D721Med (cell line): Measurements from ENCODE around the gene SORCS2.

ENCODE experiments used
- DNase-seq: peaks from one replicate; pipeline ENCODE4 v3.0.0; 2011; ENCODE audit warnings: low spot score; ENCODE audit not compliant: insufficient read length
- FAIRE-seq: peaks from 2 replicates; lab custom pipeline; 2011; peaks lifted over from hg19 to GRCh38; lab: Jason Lieb, UNC
- TF ChIP-seq, protein P1 (sequence below): IDR thresholded peaks from 2 replicates; pipeline ENCODE4 v1.5.1; 2012; ENCODE audit warnings: mild to moderate bottlenecking, control low read depth; ENCODE audit not compliant: insufficient read depth; ENCODE audit errors: missing control alignments

The SORCS2 gene

DNA sequence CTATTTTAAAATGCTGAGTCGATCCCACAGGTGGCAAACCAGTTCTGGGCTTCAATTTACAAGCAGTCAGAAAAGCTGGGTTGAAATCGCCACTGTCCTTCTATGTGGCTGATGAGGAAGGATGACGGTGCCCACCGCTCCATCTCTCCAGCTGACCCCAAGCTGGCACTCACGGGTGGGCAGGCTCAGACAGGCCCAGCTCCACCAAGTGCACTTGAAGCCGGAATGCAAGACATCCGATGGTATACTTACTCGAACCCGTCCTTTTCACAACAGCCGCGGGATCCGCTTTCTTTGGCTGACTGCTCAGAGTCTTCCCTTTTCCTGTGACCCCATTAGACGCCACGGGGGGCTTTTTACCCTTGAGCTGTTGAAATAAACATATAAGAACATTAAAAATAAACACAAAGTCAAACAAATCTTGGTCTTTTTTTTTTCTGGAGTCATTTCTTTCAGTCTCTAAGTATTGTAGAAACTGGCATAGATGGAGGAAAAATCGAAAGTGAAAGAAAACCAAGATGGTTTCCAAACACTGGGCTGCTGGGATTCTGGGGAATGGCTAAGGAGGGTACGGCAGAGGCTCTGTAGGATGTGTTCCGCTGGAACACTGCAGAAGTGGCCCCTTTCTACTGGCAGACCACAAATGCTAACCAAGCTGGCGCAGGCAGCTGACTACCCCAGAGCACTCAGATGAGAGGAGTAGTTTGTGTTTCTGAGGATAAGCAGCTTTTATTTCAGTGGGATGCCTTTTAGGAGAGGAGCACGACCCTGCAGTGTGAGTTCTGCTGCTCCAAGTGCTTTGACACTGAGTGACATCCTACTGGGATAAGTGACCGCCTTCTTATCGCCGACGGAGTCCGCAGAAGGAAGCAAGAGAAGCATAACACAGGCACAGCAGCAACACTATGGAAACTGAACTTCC is 586.4 kb downstream of the SORCS2 start:
- FAIRE-seq, result no peak
- DNase-seq, result no peak
- TF ChIP-seq, protein P1, sequence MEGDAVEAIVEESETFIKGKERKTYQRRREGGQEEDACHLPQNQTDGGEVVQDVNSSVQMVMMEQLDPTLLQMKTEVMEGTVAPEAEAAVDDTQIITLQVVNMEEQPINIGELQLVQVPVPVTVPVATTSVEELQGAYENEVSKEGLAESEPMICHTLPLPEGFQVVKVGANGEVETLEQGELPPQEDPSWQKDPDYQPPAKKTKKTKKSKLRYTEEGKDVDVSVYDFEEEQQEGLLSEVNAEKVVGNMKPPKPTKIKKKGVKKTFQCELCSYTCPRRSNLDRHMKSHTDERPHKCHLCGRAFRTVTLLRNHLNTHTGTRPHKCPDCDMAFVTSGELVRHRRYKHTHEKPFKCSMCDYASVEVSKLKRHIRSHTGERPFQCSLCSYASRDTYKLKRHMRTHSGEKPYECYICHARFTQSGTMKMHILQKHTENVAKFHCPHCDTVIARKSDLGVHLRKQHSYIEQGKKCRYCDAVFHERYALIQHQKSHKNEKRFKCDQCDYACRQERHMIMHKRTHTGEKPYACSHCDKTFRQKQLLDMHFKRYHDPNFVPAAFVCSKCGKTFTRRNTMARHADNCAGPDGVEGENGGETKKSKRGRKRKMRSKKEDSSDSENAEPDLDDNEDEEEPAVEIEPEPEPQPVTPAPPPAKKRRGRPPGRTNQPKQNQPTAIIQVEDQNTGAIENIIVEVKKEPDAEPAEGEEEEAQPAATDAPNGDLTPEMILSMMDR, result no peak

DNA sequence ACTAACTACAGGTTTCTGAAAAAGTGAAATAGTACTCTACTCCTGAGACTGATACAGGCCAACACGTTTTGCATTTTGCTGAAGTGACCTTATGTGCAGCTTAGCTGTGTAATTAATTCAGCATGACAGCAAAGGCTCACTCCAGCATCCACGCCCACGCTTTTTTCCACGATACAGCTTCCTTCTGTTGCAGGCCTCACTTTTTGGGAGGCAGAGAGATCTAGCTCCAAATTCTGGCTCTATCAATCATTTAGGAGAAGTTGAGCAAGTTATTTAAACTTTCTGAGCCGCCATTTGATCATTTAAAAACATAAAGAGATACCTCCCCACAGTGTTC is 587.1 kb downstream of the SORCS2 start:
- DNase-seq, result no peak
- no peak for FAIRE-seq

DNA sequence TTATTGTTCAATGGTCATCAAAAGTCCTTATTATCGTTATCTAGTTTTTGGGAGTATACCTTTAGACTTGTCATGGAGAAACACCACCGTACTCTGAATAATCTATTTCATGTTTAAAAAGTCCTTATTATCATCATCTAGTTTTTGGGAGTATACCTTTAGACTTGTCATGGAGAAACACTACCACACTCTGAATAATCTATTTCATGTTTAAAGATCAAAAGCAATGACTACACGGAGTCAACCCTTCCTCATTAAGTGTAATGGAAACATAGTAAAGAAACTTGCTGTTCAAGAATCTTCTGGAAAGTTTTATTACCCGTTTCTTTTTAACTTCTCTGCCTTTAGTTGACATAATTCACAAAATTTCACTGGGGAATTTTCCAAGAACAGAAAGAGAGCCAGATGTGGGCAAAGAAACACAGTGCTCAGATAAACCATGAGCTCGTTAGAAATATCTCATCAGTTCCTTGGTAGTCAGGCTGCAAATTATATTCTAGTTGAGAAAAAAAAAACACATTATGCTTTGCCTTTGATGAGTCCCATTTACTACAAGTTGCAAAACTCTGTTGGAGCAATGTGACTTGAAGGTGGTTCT is 588.5 kb downstream of the SORCS2 start:
- no peak for FAIRE-seq
- TF ChIP-seq, protein P1, result no peak
- DNase-seq, result no peak

More for the DNA sequence above, 587.1 kb downstream of the SORCS2 start:
- TF ChIP-seq, protein P1, result no peak

DNA sequence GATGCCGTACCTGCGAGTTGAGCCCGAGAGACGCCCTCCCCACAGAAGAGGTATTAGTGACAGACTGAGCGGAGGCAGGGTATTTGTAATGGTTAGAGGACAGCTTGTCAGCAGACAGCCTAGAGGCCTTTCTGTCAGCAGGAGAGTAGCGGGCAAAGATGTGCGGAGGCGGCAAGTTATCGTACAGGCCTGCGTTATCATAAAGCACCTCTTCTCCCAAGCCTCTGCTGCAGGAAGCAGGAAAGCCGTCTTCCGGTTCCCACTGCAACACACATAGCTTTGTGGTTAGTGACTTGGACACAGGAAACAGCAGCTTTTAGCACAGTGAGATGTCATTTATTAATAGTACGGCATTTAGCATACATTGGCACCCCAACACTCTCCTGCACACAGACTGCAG is 589.0 kb downstream of the SORCS2 start:
- FAIRE-seq, result no peak
- no peak for DNase-seq
- TF ChIP-seq, protein P1, result no peak

DNA sequence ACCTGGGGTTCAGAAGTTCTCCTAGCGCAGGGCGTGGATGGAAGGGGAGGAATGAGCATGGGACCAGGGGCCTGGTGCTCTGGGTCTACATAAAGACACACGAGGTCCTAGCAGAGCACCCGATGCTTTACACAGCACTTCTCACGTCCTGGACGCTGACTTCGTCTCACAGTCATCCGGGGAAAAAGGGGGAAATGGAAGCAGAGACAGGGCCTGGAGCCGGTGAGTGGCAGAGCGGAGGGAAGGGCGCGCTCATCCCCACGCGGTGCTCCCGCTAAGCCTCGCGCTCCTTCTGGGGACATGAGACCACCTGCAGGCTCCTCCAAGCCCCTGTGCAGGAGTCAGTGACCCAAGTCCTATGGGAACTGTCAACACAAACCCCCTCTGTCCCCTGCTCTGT is 589.7 kb downstream of the SORCS2 start:
- FAIRE-seq, result no peak
- TF ChIP-seq, protein P1, result no peak

DNA sequence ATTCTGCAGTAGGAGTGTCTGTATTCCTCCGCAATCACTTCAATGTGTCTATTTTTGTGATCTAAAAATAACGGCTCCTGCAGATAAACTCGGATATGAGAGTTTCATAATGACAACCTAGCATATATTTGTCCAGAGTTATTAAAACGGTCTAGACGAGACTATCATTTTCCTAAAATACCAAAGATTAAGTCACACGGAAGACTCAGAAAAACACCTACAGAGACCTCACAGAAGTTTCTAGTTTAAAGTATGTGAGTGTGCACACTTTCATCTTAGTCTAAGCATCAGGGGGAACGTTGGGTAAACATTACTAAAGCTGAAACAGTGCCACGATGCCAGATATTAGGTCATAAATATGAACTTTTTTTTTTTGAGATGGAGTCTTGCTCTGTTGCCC is 590.4 kb downstream of the SORCS2 start:
- TF ChIP-seq, protein P1, result no peak
- DNase-seq (no peak), FAIRE-seq (no peak)

More for the DNA sequence above, 589.7 kb downstream of the SORCS2 start:
- DNase-seq, result no peak

DNA sequence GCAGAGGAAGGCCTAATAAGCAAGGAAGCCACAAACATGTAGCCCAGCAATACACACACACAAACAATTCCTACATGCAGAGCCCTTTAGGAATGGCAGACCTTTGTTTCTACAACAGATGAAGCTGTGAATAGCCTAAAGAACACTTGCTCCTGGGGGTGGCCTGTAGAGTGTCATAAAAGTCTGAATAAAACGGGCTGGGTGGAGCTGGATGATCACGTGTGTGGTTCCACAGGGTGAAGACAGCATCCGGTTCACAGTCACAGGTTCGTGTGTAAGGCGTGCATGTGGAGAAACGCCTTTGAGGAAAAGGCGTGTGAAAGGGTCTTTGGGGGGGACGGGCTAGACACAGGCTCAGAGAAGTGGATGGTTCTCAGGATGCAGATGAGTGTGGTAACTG is 591.2 kb downstream of the SORCS2 start:
- no peak for FAIRE-seq

More for the DNA sequence above, 591.2 kb downstream of the SORCS2 start:
- TF ChIP-seq, protein P1, result no peak
- no peak for DNase-seq
